NCI-H2196 treated with DMSO at 0.1 percent for 48 hours (cell line): Measurements from ENCODE around the gene PRF1.
"Not testable (repeated sequence)": the region's sequence is repeated elsewhere in the genome, so short reads cannot be mapped to it uniquely, and the experiment has no call there.

ENCODE experiments used
- DNase-seq: peaks from one replicate; lab custom pipeline; 2025; ENCODE audit not compliant: unreplicated experiment; lab: John Stamatoyannopoulos, UW

Gene PRF1

GRCh38 chr10:70602665-70603448, at the start of gene PRF1:
PRF1 (minus strand) TSS chr10:70602741; CDS start chr10:70600902, 1,839 bp downstream.
- DNase-seq = no peak

GRCh38 chr10:70651661-70652060, 49.1 kb upstream of the PRF1 start:
- no peak for DNase-seq

- DNase-seq = no peak
Observed at GRCh38 chr10:70650718-70651117, 48.2 kb upstream of the PRF1 start.

- DNase-seq = no peak
Observed at GRCh38 chr10:70650104-70650503, 47.6 kb upstream of the PRF1 start.

GRCh38 chr10:70649526-70649925, 47.0 kb upstream of the PRF1 start:
- DNase-seq = no peak

- no peak for DNase-seq
Observed at GRCh38 chr10:70648427-70648826, 45.9 kb upstream of the PRF1 start.

GRCh38 chr10:70647086-70647485, 44.5 kb upstream of the PRF1 start:
- DNase-seq = no peak

GRCh38 chr10:70644959-70645358, 42.4 kb upstream of the PRF1 start:
- not testable (repeated sequence) for DNase-seq

GRCh38 chr10:70643272-70643671, 40.7 kb upstream of the PRF1 start:
- DNase-seq = not testable (repeated sequence)

GRCh38 chr10:70639640-70640383, 37.3 kb upstream of the PRF1 start:
- DNase-seq = not testable (repeated sequence)

- not testable (repeated sequence) for DNase-seq
Observed at GRCh38 chr10:70634515-70634914, 32.0 kb upstream of the PRF1 start.

- no peak for DNase-seq
Observed at GRCh38 chr10:70634011-70634410, 31.5 kb upstream of the PRF1 start.

- DNase-seq = not testable (repeated sequence)
Observed at GRCh38 chr10:70631735-70632134, 29.2 kb upstream of the PRF1 start.

GRCh38 chr10:70629338-70629737, 26.8 kb upstream of the PRF1 start:
- DNase-seq = no peak

GRCh38 chr10:70626056-70626455, 23.5 kb upstream of the PRF1 start:
- DNase-seq = no peak

GRCh38 chr10:70622981-70623844, 20.7 kb upstream of the PRF1 start:
- no peak for DNase-seq

GRCh38 chr10:70622541-70622940, 20.0 kb upstream of the PRF1 start:
- DNase-seq = no peak

GRCh38 chr10:70621503-70622078, 19.1 kb upstream of the PRF1 start:
- DNase-seq = no peak

GRCh38 chr10:70620020-70620289, 17.4 kb upstream of the PRF1 start:
- no peak for DNase-seq

GRCh38 chr10:70619271-70620019, 16.9 kb upstream of the PRF1 start:
- no peak for DNase-seq

- DNase-seq = no peak
Observed at GRCh38 chr10:70618663-70619062, 16.1 kb upstream of the PRF1 start.
